ENCODE measurements around the gene SEC14L5.

SEC14L5 gene

DNA sequence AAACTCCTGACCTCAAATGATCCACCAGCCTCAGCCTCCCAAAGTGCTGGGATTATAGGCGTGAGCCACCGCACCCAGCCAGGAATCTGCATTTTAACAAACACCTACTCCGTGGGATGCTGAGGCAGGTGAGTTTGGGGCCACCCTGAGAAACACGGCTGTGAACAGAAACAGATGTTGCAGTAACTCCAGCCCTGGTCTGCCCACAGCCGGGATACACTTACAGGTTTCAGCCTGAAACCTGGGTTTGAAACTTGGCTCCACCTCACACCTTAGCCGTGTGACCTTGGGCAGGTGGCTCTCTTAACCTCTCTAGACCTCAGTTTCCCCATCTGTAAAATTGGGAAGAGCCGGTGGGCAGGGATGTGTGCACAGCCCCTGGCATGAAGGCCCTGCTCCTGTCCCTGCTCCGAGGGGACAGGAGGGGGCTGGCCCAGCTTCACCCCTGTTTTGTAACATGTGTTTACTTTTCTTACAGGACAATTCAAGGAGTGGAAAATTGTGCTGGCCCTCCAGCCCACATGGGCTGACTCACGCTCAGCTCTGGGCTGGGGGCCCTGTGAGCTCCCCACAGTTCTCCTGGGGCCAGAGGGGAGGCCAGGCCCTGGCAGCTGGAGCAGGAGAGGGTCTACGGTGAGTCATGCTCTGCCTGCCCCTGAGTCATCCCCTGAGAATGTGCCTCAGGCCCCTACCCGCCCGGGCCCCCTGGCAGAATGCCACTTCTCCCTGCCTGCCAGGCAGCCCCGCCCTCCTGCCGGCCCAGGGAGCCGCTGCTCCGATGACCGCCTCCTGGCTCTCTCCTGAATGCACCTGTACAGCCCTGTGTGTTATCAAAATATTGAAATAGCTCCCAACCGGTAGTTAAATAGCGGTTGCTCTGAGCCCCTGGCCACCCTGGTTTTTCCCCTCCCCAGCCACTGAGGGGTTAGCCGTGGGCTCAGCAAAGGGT, 13.5 kb upstream of the SEC14L5 start:
- DNase-seq (ENCODE audit: low read depth) = no peak
- no peak overlapping the region for H3K4me3 ChIP-seq (ENCODE audit: low read depth, low read length)
- TF ChIP-seq, protein P1, sequence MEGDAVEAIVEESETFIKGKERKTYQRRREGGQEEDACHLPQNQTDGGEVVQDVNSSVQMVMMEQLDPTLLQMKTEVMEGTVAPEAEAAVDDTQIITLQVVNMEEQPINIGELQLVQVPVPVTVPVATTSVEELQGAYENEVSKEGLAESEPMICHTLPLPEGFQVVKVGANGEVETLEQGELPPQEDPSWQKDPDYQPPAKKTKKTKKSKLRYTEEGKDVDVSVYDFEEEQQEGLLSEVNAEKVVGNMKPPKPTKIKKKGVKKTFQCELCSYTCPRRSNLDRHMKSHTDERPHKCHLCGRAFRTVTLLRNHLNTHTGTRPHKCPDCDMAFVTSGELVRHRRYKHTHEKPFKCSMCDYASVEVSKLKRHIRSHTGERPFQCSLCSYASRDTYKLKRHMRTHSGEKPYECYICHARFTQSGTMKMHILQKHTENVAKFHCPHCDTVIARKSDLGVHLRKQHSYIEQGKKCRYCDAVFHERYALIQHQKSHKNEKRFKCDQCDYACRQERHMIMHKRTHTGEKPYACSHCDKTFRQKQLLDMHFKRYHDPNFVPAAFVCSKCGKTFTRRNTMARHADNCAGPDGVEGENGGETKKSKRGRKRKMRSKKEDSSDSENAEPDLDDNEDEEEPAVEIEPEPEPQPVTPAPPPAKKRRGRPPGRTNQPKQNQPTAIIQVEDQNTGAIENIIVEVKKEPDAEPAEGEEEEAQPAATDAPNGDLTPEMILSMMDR (IDR thresholded peaks at IDR 0.05; ENCODE audit: insufficient read depth, low read depth, low read length, missing control alignments) = no peak

DNA sequence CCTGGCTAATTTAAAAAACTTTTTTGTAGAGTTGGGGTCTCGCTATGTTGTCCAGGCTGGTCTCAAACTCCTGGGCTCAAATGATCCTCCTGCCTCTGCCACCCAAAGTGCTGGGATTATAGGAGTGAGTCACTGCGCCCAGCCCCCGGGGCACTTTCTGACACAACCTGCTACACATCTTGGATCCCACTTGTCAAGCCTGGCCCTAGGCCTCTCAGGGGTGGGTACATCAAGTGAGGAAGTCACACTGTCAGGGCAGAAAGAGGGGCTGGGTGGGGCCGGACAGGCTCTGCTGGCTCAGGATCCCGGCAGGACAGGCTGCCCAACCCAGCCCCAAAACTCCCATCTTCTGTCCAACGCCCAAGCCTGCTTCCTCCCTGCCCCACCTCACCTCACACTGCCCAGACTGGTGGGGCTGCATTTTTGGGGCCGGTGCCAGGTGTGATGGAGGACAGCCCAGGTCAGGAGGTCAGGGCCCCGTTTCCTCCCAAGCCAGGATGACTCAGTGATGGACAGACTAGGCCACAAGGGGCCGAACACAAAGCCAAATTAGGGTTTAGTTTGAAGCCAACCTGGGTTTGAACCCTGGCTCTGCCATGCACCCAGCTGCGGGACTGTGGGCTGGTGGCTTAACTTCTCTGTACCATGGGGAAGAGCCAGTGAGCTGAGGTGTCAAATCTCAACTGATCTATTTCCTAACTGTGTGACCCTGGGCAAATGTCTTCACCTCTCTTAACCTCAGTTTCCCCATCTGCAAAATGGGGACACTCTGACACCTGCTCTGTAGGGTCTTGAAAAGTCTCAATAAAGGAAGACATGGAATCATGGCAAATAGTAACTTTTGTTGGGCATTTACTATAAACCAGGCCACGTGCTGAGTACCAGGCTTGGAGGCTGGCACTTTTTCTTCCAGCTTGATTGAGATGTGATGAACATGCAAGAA, 12.3 kb upstream of the SEC14L5 start:
- H3K4me3 ChIP-seq (ENCODE audit: low read depth, low read length) = no peak overlapping the region
- TF ChIP-seq, protein P1 (IDR thresholded peaks at IDR 0.05; ENCODE audit: insufficient read depth, low read depth, low read length, missing control alignments) = no peak
- DNase-seq (ENCODE audit: low read depth) = no peak

GRCh38 chr16:4946917-4947316, 11.2 kb upstream of the SEC14L5 start:
- no peak overlapping the region for H3K4me3 ChIP-seq (ENCODE audit: low read depth, low read length)
- DNase-seq (ENCODE audit: low read depth) = no peak
- TF ChIP-seq, protein P1 (IDR thresholded peaks at IDR 0.05; ENCODE audit: insufficient read depth, low read depth, low read length, missing control alignments) = no peak

DNA sequence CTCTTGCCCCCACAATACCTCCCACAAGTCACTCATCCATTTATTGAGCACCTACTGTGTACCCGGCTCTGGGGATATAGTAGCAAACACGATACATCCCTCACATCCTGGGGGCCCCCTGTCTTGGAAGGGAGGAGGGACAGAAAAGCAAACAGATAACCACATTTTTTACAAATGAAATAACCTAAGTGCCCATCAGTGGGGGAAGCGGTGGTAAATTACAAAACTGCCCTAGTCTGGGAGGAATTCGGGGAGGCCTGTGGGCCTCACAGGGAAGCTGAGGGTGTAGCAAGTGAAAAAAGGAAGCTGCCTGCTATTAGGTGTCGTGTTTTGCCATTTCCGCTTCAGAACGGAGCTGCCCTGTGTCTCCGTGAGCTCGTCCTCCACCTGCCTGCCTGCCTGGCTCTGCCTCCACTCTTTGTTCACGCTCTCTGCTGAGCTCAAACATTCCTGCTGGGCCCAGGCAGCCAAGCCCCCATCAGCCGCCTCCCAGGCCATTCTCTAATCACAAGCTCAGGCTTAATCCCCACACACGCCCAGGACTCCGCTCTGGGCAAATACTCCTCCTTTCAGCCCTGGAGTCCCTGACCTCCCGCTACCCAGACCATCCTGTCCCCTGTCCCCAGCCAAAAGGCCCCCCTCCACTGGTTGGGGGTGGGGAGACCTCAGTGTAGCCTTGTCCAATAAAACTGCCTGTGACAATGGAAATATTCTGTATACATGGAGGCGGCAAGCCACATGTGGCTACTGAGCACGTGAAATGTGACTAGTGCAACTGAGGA, 10.2 kb upstream of the SEC14L5 start:
- peak; percentile 30 for DNase-seq (ENCODE audit: low read depth)
- H3K4me3 ChIP-seq (ENCODE audit: low read depth, low read length) = no peak overlapping the region
- TF ChIP-seq, protein P1 (IDR thresholded peaks at IDR 0.05; ENCODE audit: insufficient read depth, low read depth, low read length, missing control alignments) = no peak

- H3K4me3 ChIP-seq (ENCODE audit: low read depth, low read length) = no peak overlapping the region
- no peak for DNase-seq (ENCODE audit: low read depth)
- TF ChIP-seq, protein P1 (IDR thresholded peaks at IDR 0.05; ENCODE audit: insufficient read depth, low read depth, low read length, missing control alignments) = no peak
These were observed 9.0 kb upstream of the SEC14L5 start for GRCh38 chr16:4948903-4949766.

Data from GM12865 (cell line).